ENCODE results near the gene CFAP54. TPM values are rescaled to one million over a fixed set of nuclear protein-coding genes. Genes with fewer than 3 reads are reported as not detected.

Gene CFAP54
- total RNA-seq, 6 experiments from 2014 or later = 0.40 to 0.66 (median 0.56) TPM

- Mint-ChIP-seq H3K27ac (peak overlapping the region; percentile 86), H3K4me1 (ENCODE audit: low read depth) (peaks cover 88% of the 10 kb centered on the region), H3K27me3 (ENCODE audit: insufficient read depth) (no peaks in the 10 kb centered on the region), H3K36me3 (ENCODE audit: low read depth) (peaks cover 16% of the 10 kb centered on the region), H3K4me3 (no peak overlapping the region; the same call in 1 of the 2 replicates), H3K9me3 (no peaks in the 10 kb centered on the region)
- DNase-seq = no peak
- no peak for TF ChIP-seq CTCF (IDR thresholded peaks at IDR 0.05)
Measured at GRCh38 chr12:96880220-96880619, 390.8 kb downstream of the CFAP54 start.

GRCh38 chr12:96881608-96882007 lies 392.2 kb downstream of the CFAP54 start:
- no peak overlapping the region for H3K27ac Mint-ChIP-seq
- DNase-seq = no peak
- no peak for TF ChIP-seq CTCF (IDR thresholded peaks at IDR 0.05)
- H3K9me3 Mint-ChIP-seq = no peaks in the 10 kb centered on the region
- peaks cover 86% of the 10 kb centered on the region for H3K4me1 Mint-ChIP-seq (ENCODE audit: low read depth)
- no peak overlapping the region for H3K4me3 Mint-ChIP-seq
- H3K36me3 Mint-ChIP-seq (ENCODE audit: low read depth) = peaks cover 16% of the 10 kb centered on the region
- H3K27me3 Mint-ChIP-seq (ENCODE audit: insufficient read depth) = no peaks in the 10 kb centered on the region

- H3K27me3 Mint-ChIP-seq (ENCODE audit: insufficient read depth) = no peaks in the 10 kb centered on the region
- H3K4me1 Mint-ChIP-seq (ENCODE audit: low read depth) = peaks cover 84% of the 10 kb centered on the region
- no peak overlapping the region for H3K4me3 Mint-ChIP-seq
- no peak overlapping the region for H3K27ac Mint-ChIP-seq
- peaks cover 16% of the 10 kb centered on the region for H3K36me3 Mint-ChIP-seq (ENCODE audit: low read depth)
- no peak for TF ChIP-seq CTCF (IDR thresholded peaks at IDR 0.05)
- peak; percentile 82 for DNase-seq
- no peaks in the 10 kb centered on the region for H3K9me3 Mint-ChIP-seq
Measured at GRCh38 chr12:96882862-96883261, 393.5 kb downstream of the CFAP54 start.

- Mint-ChIP-seq H3K27ac (peak overlapping the region; percentile 65), H3K4me1 (ENCODE audit: low read depth) (peaks cover 78% of the 10 kb centered on the region), H3K36me3 (ENCODE audit: low read depth) (peaks cover 16% of the 10 kb centered on the region), H3K27me3 (ENCODE audit: insufficient read depth) (no peaks in the 10 kb centered on the region), H3K4me3 (no peak overlapping the region), H3K9me3 (no peaks in the 10 kb centered on the region)
- peak; percentile 38 for DNase-seq
- TF ChIP-seq CTCF (IDR thresholded peaks at IDR 0.05) = no peak
Measured at GRCh38 chr12:96883571-96883970, 394.2 kb downstream of the CFAP54 start.

- Mint-ChIP-seq H3K27ac (no peak overlapping the region), H3K9me3 (no peaks in the 10 kb centered on the region), H3K4me3 (no peak overlapping the region), H3K27me3 (ENCODE audit: insufficient read depth) (no peaks in the 10 kb centered on the region), H3K4me1 (ENCODE audit: low read depth) (peaks cover 74% of the 10 kb centered on the region), H3K36me3 (ENCODE audit: low read depth) (peaks cover 5% of the 10 kb centered on the region)
- no peak for TF ChIP-seq CTCF (IDR thresholded peaks at IDR 0.05)
- no peak for DNase-seq
Measured at GRCh38 chr12:96886998-96887677, 397.8 kb downstream of the CFAP54 start.
